Neural progenitor cell (in vitro differentiated cells): ENCODE measurements around the gene PROSER2. TPM values are rescaled to one million over a fixed set of nuclear protein-coding genes. Genes with fewer than 3 reads are reported as not detected.

Source experiments
- DNase-seq: peaks from one replicate; pipeline ENCODE4 v3.0.0-alpha.2; 2016; ENCODE audit warnings: low spot score
- H2AFZ ChIP-seq: fragments of 200-600 bp; sonication (generic); replicated peaks from 2 replicates; pipeline ENCODE4 v1.6.1; 2016; ENCODE audit warnings: antibody characterized with exemption
- H3F3A ChIP-seq: fragments of 200-600 bp; sonication (generic); 2 replicates; pipeline ENCODE4 v1.6.1; 2016; ENCODE audit warnings: antibody characterized with exemption, low read depth
- H3K27ac ChIP-seq: fragments of 200-600 bp; sonication (generic); 2 replicates; pipeline ENCODE4 v1.5.1; 2016; ENCODE audit warnings: mild to moderate bottlenecking
- H3K27me3 ChIP-seq: fragments of 200-600 bp; sonication (generic); 2 replicates; pipeline ENCODE4 v1.6.1; 2016; ENCODE audit warnings: mild to moderate bottlenecking, moderate library complexity
- H3K36me3 ChIP-seq: fragments of 200-600 bp; sonication (generic); 2 replicates; pipeline ENCODE4 v1.5.1; 2016
- H3K4me1 ChIP-seq: fragments of 200-600 bp; sonication (generic); 2 replicates; pipeline ENCODE4 v1.6.1; 2016; ENCODE audit warnings: mixed run types
- H3K4me2 ChIP-seq: fragments of 200-600 bp; sonication (generic); 2 replicates; pipeline ENCODE4 v1.6.1; 2016
- H3K4me3 ChIP-seq: fragments of 200-600 bp; sonication (generic); 2 replicates; pipeline ENCODE4 v1.5.1; 2016
- H3K79me2 ChIP-seq: fragments of 200-600 bp; sonication (generic); 2 replicates; pipeline ENCODE4 v1.6.1; 2016; ENCODE audit warnings: low read depth
- H3K9ac ChIP-seq: fragments of 200-600 bp; sonication (generic); 2 replicates; pipeline ENCODE4 v1.6.1; 2016
- H3K9me3 ChIP-seq: fragments of 200-600 bp; sonication (generic); 2 replicates; pipeline ENCODE4 v1.5.1; 2016; ENCODE audit warnings: low read depth
- H4K20me1 ChIP-seq: fragments of 200-600 bp; sonication (generic); 2 replicates; pipeline ENCODE4 v1.6.1; 2016; ENCODE audit warnings: low read depth
- H3K27ac Mint-ChIP-seq: 3 replicates; pipeline ENCODE4 v1.8.0; 2021; ENCODE audit warnings: mixed read lengths
- H3K27me3 Mint-ChIP-seq: 2 replicates; pipeline ENCODE4 v1.8.0; 2022; ENCODE audit warnings: low read depth, mild to moderate bottlenecking, inconsistent platforms, moderate library complexity, mixed read lengths; ENCODE audit not compliant: insufficient read depth
- H3K36me3 Mint-ChIP-seq: 3 replicates; pipeline ENCODE4 v1.8.0; 2021; ENCODE audit warnings: mixed read lengths
- H3K4me1 Mint-ChIP-seq: 3 replicates; pipeline ENCODE4 v1.8.0; 2021; ENCODE audit warnings: mixed read lengths
- H3K4me3 Mint-ChIP-seq: 3 replicates; pipeline ENCODE4 v1.8.0; 2021; ENCODE audit warnings: mild to moderate bottlenecking, moderate library complexity, mixed read lengths
- H3K9me3 Mint-ChIP-seq: 3 replicates; pipeline ENCODE4 v1.8.0; 2020; ENCODE audit warnings: mixed read lengths
- CTCF ChIP-seq: fragments of 200-600 bp; sonication (generic); IDR thresholded peaks from 2 replicates; pipeline ENCODE4 v1.5.1; 2017; ENCODE audit warnings: antibody characterized with exemption, mild to moderate bottlenecking
- EZH2 ChIP-seq: fragments of 200-600 bp; sonication (generic); IDR thresholded peaks from 2 replicates; pipeline ENCODE4 v1.6.1; 2017; ENCODE audit warnings: antibody characterized with exemption, mild to moderate bottlenecking, moderate library complexity
- EZH2phosphoT487 ChIP-seq: fragments of 200-600 bp; sonication (generic); IDR thresholded peaks from 2 replicates; pipeline ENCODE4 v1.6.1; 2017; ENCODE audit warnings: antibody characterized with exemption
- total RNA-seq: library from RNA; depleted of rRNA; stranded (reverse); fragments of >200 nt; gene quantifications from 2 replicates; pipeline ENCODE4 v1.2.3, GENCODE V29; 2015; ENCODE audit warnings: low replicate concordance

PROSER2 gene, protein sequence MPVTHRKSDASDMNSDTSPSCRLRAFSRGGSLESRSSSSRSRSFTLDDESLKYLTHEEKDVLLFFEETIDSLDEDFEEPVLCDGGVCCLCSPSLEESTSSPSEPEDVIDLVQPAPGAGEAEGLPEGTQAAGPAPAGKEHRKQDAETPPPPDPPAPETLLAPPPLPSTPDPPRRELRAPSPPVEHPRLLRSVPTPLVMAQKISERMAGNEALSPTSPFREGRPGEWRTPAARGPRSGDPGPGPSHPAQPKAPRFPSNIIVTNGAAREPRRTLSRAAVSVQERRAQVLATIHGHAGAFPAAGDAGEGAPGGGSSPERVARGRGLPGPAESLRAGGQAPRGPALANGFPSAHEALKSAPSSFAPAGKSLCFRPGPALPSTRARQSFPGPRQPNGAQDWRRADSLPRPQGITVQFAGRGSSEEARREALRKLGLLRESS
- total RNA-seq: 2.0 and 2.3 TPM in 2 replicates

- H3K36me3 Mint-ChIP-seq: no peaks in the 10 kb centered on the region
- peak; percentile 73 for DNase-seq
- H3K4me1 Mint-ChIP-seq: peaks cover 4% of the 10 kb centered on the region
- no peak within 1 kb of the TSS for H3K27ac Mint-ChIP-seq
- peak; percentile 72 for TF ChIP-seq EZH2
- TF ChIP-seq EZH2phosphoT487: no peak
- TF ChIP-seq CTCF: peak; percentile 23
- Histone ChIP-seq H3K9me3 (no peaks in the 10 kb centered on the region), H4K20me1 (no peaks in the 10 kb centered on the region), H3K4me3 (peak within 1 kb of the TSS; percentile 79), H3K9ac (no peak within 1 kb of the TSS), H3K79me2 (no peaks in the 10 kb centered on the region), H3K4me2 (peak within 1 kb of the TSS; percentile 96), H3K27ac (no peak within 1 kb of the TSS), H3K36me3 (no peaks in the 10 kb centered on the region), H3K27me3 (peaks cover 31% of the 10 kb centered on the region), H2AFZ (peak within 1 kb of the TSS; percentile 98), H3K4me1 (no peaks in the 10 kb centered on the region), H3F3A (peaks cover 23% of the 10 kb centered on the region)
- peaks cover 19% of the 10 kb centered on the region for H3K27me3 Mint-ChIP-seq
- H3K9me3 Mint-ChIP-seq: no peaks in the 10 kb centered on the region
- H3K4me3 Mint-ChIP-seq: peak within 1 kb of the TSS; percentile 85
Measured at GRCh38 chr10:11823122-11823988, at the start of gene PROSER2. PROSER2 (plus strand) TSS chr10:11823356; CDS start chr10:11852078, 28,722 bp downstream.

- H3K27ac Mint-ChIP-seq: no peak overlapping the region
- no peaks in the 10 kb centered on the region for H3K36me3 Mint-ChIP-seq
- Histone ChIP-seq H3K27me3 (no peaks in the 10 kb centered on the region), H3K79me2 (no peaks in the 10 kb centered on the region), H3K4me1 (no peaks in the 10 kb centered on the region), H4K20me1 (no peaks in the 10 kb centered on the region), H3K9me3 (no peaks in the 10 kb centered on the region), H3K9ac (no peak overlapping the region), H3K36me3 (no peaks in the 10 kb centered on the region), H3K4me2 (no peak overlapping the region), H2AFZ (no peak overlapping the region), H3K27ac (no peak overlapping the region), H3F3A (no peaks in the 10 kb centered on the region), H3K4me3 (no peak overlapping the region)
- TF ChIP-seq EZH2: no peak
- TF ChIP-seq CTCF: no peak
- H3K9me3 Mint-ChIP-seq: no peaks in the 10 kb centered on the region
- H3K4me3 Mint-ChIP-seq: no peak overlapping the region
- H3K4me1 Mint-ChIP-seq: no peaks in the 10 kb centered on the region
- peaks cover 2% of the 10 kb centered on the region for H3K27me3 Mint-ChIP-seq
- no peak for DNase-seq
Measured at GRCh38 chr10:11773761-11774441, 49.3 kb upstream of the PROSER2 start.

- H3K4me3 ChIP-seq: no peak overlapping the region
- H3K4me1 ChIP-seq: no peaks in the 10 kb centered on the region
- H3K9ac ChIP-seq: no peak overlapping the region
- Mint-ChIP-seq H3K36me3 (no peaks in the 10 kb centered on the region), H3K27ac (no peak overlapping the region), H3K9me3 (no peaks in the 10 kb centered on the region), H3K27me3 (no peaks in the 10 kb centered on the region), H3K4me1 (no peaks in the 10 kb centered on the region), H3K4me3 (no peak overlapping the region)
- no peaks in the 10 kb centered on the region for H3K27me3 ChIP-seq
- no peaks in the 10 kb centered on the region for H4K20me1 ChIP-seq
- no peak overlapping the region for H3K4me2 ChIP-seq
- no peaks in the 10 kb centered on the region for H3K9me3 ChIP-seq
- H3K36me3 ChIP-seq: no peaks in the 10 kb centered on the region
- no peak overlapping the region for H3K27ac ChIP-seq
- H2AFZ ChIP-seq: no peak overlapping the region
- H3F3A ChIP-seq: no peaks in the 10 kb centered on the region
- TF ChIP-seq CTCF: no peak
- TF ChIP-seq EZH2phosphoT487: no peak
- TF ChIP-seq EZH2: no peak
- no peak for DNase-seq
- no peaks in the 10 kb centered on the region for H3K79me2 ChIP-seq
Measured at GRCh38 chr10:11775412-11775811, 47.7 kb upstream of the PROSER2 start.
